Measurements from ENCODE around the gene NOL11. TPM values are rescaled to one million over a fixed set of nuclear protein-coding genes. Genes with fewer than 3 reads are reported as not detected.

NOL11 gene
- polyA plus RNA-seq, 1 of the 3 experiments (the other 2 are of a cell fraction), result 27.0 TPM

DNA sequence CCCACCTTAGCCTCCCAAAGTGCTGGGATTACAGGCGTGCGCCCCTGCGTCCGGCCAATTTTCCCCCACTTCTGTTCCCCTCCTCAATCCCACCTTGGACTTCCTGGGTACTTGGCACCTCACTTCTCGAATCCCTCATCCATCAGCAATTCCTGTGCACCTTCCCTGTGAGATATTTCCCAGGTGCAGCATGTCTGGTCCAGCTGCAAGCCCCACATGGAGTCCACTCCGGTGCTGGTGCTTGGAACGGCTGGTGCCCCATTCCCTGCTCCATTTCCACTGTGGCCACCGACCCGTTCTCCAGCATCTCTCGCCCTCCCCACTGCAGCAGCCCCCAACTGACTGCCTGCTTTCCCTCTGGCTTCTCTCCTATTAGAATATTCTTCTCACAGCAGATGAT lies 35.3 kb downstream of the NOL11 start:
- H3K4me1 ChIP-seq (ENCODE audit: control insufficient read depth in 1 of 2, insufficient read depth in 2 of 2, low read depth in 1 of 2, low read length in 1 of 2), result no peaks in the 10 kb centered on the region
- 95% methylated on average over 10 of the region's 10 CpGs for WGBS (ENCODE audit: low lambda C conversion rate)
- POLR2A ChIA-PET, result no interaction called here

DNA sequence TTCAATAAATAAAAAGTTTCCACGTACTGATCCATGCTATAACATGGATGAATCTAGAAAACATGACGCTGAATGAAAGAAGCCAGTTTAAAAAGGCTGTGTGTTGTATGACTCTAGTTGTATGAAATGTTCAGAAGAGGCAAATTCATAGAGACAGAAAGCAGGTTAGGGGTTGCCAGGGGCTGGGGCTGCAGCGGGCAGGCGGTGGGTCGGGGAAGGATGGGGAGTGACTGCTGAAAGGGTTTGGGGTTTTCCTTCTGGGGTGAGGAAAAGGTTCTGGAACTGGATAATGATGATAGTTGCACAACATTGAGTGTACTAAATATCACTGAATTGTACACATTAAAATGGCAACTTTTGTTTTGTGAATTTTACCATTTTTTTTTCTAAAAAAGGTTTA lies 36.3 kb downstream of the NOL11 start:
- Histone ChIP-seq H3K79me2 (ENCODE audit: insufficient read depth) (no peaks in the 10 kb centered on the region), H3K27ac (ENCODE audit: low read depth in 2 of 2, low read length in 1 of 2) (no peak overlapping the region), H3F3A (replicated peaks; ENCODE audit: insufficient read depth) (peaks cover 4% of the 10 kb centered on the region), H3K9me2 (no peaks in the 10 kb centered on the region), H3K4me3 (ENCODE audit: low read depth in 2 of 2, low read length in 1 of 2) (no peak overlapping the region), H3K4me1 (ENCODE audit: control insufficient read depth in 1 of 2, insufficient read depth in 2 of 2, low read depth in 1 of 2, low read length in 1 of 2) (no peaks in the 10 kb centered on the region), H3K27me3 (ENCODE audit: insufficient read depth) (no peaks in the 10 kb centered on the region), H3K9ac (no peak overlapping the region), H3K36me3 (replicated peaks in 1 of 2; ENCODE audit: control insufficient read depth in 1 of 2, insufficient read depth in 2 of 2, low read length in 1 of 2) (peaks cover 5 to 31% of the 10 kb centered on the region in 2 experiments), H3K9me3 (no peaks in the 10 kb centered on the region), H2AFZ (ENCODE audit: low read depth) (no peak overlapping the region), H3K4me2 (no peak overlapping the region), H4K20me1 (ENCODE audit: insufficient read depth) (no peaks in the 10 kb centered on the region)
- ChIA-PET POLR2A (interaction anchor here (0.6 kb wide), 1 partner anchor 12 kb away, joined by 3 read pairs; no protein-coding TSS in a partner anchor), CTCF (no interaction called here)
- DNase-seq, result no peak
- WGBS (ENCODE audit: low lambda C conversion rate), result 98% methylated on average over 5 of the region's 5 CpGs
- TF ChIP-seq PBX3 (IDR thresholded peaks at IDR 0.05) (no peak), MEF2A (IDR thresholded peaks at IDR 0.05; ENCODE audit: borderline replicate concordance, low read depth) (no peak), MXI1 (IDR thresholded peaks at IDR 0.05; ENCODE audit: low read depth, low read length) (no peak), EZH2phosphoT487 (IDR thresholded peaks at IDR 0.05; ENCODE audit: borderline replicate concordance, low read depth) (no peak), GABPA (IDR thresholded peaks at IDR 0.05; ENCODE audit: low read depth) (no peak), CHD2 (IDR thresholded peaks at IDR 0.05; ENCODE audit: low read length, partially characterized antibody) (no peak), TAF1 (IDR thresholded peaks at IDR 0.05; ENCODE audit: borderline replicate concordance, low read depth, low read length) (no peak), TCF12 (IDR thresholded peaks at IDR 0.05) (no peak), YY1 (IDR thresholded peaks at IDR 0.05; ENCODE audit: low read depth) (no peak)
- TF ChIP-seq, protein P1, sequence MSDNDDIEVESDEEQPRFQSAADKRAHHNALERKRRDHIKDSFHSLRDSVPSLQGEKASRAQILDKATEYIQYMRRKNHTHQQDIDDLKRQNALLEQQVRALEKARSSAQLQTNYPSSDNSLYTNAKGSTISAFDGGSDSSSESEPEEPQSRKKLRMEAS (IDR thresholded peaks at IDR 0.05; ENCODE audit: low read depth), result no peak
- TF ChIP-seq, protein P2, sequence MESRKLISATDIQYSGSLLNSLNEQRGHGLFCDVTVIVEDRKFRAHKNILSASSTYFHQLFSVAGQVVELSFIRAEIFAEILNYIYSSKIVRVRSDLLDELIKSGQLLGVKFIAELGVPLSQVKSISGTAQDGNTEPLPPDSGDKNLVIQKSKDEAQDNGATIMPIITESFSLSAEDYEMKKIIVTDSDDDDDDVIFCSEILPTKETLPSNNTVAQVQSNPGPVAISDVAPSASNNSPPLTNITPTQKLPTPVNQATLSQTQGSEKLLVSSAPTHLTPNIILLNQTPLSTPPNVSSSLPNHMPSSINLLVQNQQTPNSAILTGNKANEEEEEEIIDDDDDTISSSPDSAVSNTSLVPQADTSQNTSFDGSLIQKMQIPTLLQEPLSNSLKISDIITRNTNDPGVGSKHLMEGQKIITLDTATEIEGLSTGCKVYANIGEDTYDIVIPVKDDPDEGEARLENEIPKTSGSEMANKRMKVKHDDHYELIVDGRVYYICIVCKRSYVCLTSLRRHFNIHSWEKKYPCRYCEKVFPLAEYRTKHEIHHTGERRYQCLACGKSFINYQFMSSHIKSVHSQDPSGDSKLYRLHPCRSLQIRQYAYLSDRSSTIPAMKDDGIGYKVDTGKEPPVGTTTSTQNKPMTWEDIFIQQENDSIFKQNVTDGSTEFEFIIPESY (IDR thresholded peaks at IDR 0.05; ENCODE audit: borderline replicate concordance, low read depth), result no peak

More for the DNA sequence above, 35.3 kb downstream of the NOL11 start:
- Histone ChIP-seq H3K27me3 (ENCODE audit: insufficient read depth) (no peaks in the 10 kb centered on the region), H3F3A (replicated peaks; ENCODE audit: insufficient read depth) (peaks cover 4% of the 10 kb centered on the region), H3K4me2 (no peak overlapping the region), H4K20me1 (ENCODE audit: insufficient read depth) (no peaks in the 10 kb centered on the region), H3K4me3 (ENCODE audit: low read depth in 2 of 2, low read length in 1 of 2) (no peak overlapping the region), H3K9ac (no peak overlapping the region), H3K9me3 (no peaks in the 10 kb centered on the region), H3K27ac (ENCODE audit: low read depth in 2 of 2, low read length in 1 of 2) (no peak overlapping the region), H3K9me2 (no peaks in the 10 kb centered on the region), H3K36me3 (replicated peaks in 1 of 2; ENCODE audit: control insufficient read depth in 1 of 2, insufficient read depth in 2 of 2, low read length in 1 of 2) (peaks cover 5 to 40% of the 10 kb centered on the region in 2 experiments), H3K79me2 (ENCODE audit: insufficient read depth) (no peaks in the 10 kb centered on the region), H2AFZ (ENCODE audit: low read depth) (no peak overlapping the region)
- no peak for TF ChIP-seq EP300 (IDR thresholded peaks at IDR 0.05; ENCODE audit: borderline replicate concordance in 1 of 2, low read depth in 1 of 2, low read length in 1 of 2)
- TF ChIP-seq CHD2 (IDR thresholded peaks at IDR 0.05; ENCODE audit: low read length, partially characterized antibody), result no peak
- TF ChIP-seq SMC3 (IDR thresholded peaks at IDR 0.05; ENCODE audit: low read depth, low read length), result no peak
- TF ChIP-seq GABPA (IDR thresholded peaks at IDR 0.05; ENCODE audit: low read depth), result no peak
- TF ChIP-seq, protein P2 (IDR thresholded peaks at IDR 0.05; ENCODE audit: borderline replicate concordance, low read depth), result no peak
- TF ChIP-seq YY1 (IDR thresholded peaks at IDR 0.05; ENCODE audit: low read depth), result no peak
- TF ChIP-seq RCOR1 (IDR thresholded peaks at IDR 0.05; ENCODE audit: low read length), result no peak
- TF ChIP-seq, protein P3, sequence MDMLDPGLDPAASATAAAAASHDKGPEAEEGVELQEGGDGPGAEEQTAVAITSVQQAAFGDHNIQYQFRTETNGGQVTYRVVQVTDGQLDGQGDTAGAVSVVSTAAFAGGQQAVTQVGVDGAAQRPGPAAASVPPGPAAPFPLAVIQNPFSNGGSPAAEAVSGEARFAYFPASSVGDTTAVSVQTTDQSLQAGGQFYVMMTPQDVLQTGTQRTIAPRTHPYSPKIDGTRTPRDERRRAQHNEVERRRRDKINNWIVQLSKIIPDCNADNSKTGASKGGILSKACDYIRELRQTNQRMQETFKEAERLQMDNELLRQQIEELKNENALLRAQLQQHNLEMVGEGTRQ (IDR thresholded peaks at IDR 0.05; ENCODE audit: borderline replicate concordance, low read depth, low read length), result no peak
- TF ChIP-seq POLR2AphosphoS5 (IDR thresholded peaks at IDR 0.05; ENCODE audit: low read depth, low read length), result no peak
- TF ChIP-seq, protein P4, sequence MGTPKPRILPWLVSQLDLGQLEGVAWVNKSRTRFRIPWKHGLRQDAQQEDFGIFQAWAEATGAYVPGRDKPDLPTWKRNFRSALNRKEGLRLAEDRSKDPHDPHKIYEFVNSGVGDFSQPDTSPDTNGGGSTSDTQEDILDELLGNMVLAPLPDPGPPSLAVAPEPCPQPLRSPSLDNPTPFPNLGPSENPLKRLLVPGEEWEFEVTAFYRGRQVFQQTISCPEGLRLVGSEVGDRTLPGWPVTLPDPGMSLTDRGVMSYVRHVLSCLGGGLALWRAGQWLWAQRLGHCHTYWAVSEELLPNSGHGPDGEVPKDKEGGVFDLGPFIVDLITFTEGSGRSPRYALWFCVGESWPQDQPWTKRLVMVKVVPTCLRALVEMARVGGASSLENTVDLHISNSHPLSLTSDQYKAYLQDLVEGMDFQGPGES (IDR thresholded peaks at IDR 0.05; ENCODE audit: low read depth, low read length), result no peak
- TF ChIP-seq EZH2phosphoT487 (IDR thresholded peaks at IDR 0.05; ENCODE audit: borderline replicate concordance, low read depth), result no peak
- no peak for TF ChIP-seq RAD21 (IDR thresholded peaks at IDR 0.05; ENCODE audit: low read length)
- no peak for TF ChIP-seq SIN3A (IDR thresholded peaks at IDR 0.05; ENCODE audit: borderline replicate concordance, low read depth, low read length)
- no peak for TF ChIP-seq GATA2 (CRISPR knock-in tag; IDR thresholded peaks at IDR 0.05)
- TF ChIP-seq FOXJ3 (CRISPR knock-in tag; IDR thresholded peaks at IDR 0.05), result no peak
- no peak for DNase-seq
- CTCF ChIA-PET, result interaction anchor here (1.3 kb wide), 1 partner anchor 14 kb away, joined by 3 read pairs; no protein-coding TSS in a partner anchor

Measured in SK-N-SH (cell line).